ENCODE data around the gene RAB20.
"Not testable (repeated sequence)": the region's sequence is repeated elsewhere in the genome, so short reads cannot be mapped to it uniquely, and the experiment has no call there.

Gene RAB20

DNA sequence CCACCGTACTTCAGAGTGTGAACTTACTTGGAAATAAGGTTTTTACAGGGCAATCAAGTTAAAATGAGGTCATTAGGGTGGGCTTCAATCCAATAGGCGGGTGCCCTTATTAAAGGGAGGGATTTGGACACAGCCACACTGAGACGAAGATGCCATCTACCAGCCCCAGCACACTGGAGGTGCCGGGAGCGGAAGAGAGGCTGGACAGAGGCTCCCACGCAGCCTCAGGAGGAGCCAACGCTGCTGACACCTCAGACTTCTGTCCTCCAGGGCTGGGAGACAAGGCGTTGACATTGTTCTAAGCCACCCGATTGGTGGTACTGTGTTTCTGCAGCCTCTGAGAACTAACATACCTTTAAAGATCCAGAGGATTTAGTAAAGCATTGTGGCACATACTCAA is 12.6 kb upstream of the RAB20 start:
- no peak for DNase-seq

DNA sequence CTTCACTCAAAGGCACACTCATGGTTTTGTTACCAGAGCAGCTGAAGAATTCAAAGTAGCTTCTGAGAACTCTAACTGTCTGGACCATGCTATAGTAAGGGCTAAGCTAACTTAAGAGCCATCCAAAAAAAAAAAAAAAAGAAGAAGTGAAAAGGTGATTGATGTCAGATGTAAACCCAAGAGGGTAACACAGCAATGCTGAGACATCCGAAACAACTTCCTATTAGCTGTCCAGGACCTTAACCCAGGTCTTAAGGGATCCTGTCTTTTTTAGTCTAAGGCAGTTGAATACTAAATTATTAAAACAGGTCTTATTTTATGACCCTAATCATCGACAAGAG is 11.2 kb upstream of the RAB20 start:
- no peak for DNase-seq

- DNase-seq = no peak
Observed at GRCh38 chr13:110571896-110572777, 10.6 kb upstream of the RAB20 start.

DNA sequence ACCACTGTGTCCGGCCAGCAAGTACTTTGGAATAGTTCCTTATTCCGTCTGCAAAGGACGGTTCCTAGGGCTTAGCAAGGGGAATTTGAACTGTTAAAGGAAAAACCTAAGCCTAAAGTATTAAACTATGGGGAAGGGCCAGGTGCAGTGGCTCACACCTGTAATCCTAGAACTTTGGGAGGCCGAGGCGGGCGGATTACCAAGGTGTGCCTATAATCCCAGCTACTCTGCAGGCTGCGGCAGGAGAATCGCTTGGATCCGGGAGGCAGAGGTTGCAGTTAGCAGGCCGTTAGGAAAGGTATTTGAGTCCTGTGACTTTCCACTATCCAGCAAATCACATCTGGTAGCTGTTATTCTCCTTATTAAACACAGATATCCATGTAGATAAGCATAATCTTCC is 9.4 kb upstream of the RAB20 start:
- DNase-seq = no peak

DNA sequence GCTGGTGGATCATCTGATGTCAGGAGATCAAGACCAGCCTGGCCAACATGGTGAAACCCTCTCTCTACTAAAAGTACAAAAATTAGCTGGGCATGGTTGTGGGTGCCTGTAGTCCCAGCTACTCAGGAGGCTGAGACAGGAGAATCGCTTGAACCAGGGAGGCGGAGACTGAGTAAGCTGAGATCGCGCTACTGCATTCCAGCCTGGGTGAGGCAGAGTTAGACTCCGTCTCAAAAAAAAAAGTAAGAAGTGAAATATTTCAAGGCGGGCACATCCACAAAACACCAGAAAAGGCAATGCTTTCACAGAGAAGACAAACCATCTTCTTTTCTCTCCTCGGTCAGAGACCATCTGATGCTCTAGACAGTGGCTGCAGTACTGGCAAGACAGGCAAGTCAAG is 8.4 kb upstream of the RAB20 start:
- DNase-seq = not testable (repeated sequence)

DNA sequence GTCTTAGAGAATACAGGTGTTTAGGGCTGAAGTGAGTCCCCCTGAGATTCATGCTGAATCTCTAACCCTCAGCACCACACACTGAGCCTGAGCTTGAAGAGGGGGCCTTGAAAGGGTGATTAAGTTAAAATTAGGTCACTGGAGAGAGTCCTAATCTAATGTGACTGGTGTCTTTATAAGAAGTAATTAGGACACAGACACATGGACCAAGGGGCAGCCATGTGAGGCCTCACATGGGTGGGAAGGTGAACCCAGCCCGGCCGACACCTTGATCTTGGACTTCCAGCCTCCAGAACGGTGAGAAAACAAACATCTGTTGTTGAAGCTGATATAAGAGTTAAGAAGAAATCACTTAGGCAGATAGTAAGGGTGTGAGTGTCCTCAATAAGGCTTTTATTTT is 7.1 kb upstream of the RAB20 start:
- DNase-seq = no peak

DNA sequence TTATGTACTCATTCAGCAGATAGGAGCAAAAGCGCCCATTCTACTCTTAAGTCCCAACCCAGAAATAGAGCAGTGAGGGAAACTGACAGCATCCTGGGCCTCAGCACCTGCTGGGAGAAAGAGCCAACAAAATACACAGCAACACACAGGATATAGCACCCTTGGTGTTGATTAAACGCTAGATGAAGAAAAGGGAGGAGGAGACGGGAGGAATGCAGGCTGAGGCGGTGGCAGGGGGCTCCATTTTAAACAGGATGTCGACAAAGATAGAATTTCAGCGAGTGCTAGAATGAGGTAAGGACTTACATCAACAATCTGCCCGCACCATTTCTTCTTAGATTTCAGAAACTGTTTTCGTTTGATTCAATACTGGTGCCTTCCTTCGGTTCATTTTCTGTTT is 4.6 kb upstream of the RAB20 start:
- no peak for DNase-seq

- no peak for DNase-seq
Observed at GRCh38 chr13:110565296-110565695, 3.8 kb upstream of the RAB20 start.

GRCh38 chr13:110564472-110564985 is 3.0 kb upstream of the RAB20 start:
- DNase-seq = no peak

GRCh38 chr13:110563463-110563774 is 1.9 kb upstream of the RAB20 start:
- DNase-seq = no peak

GRCh38 chr13:110562696-110563462 is 1.4 kb upstream of the RAB20 start:
- DNase-seq = no peak

- no peak for DNase-seq
Observed at GRCh38 chr13:110562036-110562597, 595 bp upstream of the RAB20 start.

GRCh38 chr13:110560601-110561343 is 750 bp downstream of the RAB20 start:
- DNase-seq = no peak

DNA sequence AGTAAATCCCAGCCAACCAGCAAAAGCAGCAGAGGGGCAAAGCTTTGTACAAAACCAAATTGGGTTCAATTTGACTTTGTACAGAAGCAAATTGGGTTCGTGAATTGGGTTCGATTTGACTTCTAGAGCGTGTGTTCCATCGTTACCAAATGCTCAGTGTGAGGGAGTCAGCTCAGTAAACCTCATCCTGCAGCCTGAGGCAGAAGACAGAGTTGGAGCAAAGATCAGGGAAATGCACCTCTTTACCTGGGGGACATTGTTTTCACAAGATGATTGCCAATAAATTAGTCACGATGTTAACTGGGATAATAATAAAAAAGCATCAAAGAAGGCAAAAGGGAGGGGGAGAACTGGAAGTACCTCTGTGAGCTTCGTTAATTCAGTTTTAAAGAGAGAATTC is 1.5 kb downstream of the RAB20 start:
- no peak for DNase-seq

DNA sequence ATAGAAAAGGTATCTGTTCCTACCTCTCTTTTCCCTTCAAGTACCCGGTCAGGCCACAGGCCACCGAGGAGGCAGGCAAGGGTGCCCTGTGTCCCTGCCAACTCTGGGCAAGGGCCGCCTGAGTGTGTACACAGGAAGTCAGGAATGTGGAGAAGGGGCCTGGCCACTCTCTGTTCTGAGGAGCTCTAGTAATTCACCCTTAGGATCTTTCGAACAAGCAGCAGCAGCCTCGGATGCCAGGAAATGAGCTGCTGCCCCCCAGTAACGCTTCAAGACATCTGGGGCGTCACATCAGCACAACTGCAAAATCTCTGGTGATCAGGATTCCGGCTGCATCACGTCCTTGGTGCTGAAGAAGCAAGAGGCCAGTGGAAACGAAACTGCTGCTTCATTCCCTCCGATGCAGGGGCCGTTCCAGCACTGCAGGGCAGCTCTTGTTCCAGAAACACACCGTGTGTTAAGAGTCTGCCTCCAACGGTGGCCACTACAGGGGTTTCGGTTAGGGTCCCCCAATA is 2.0 kb downstream of the RAB20 start:
- no peak for DNase-seq

- DNase-seq = no peak
Observed at GRCh38 chr13:110557610-110558305, 3.8 kb downstream of the RAB20 start.

- DNase-seq = no peak
Observed at GRCh38 chr13:110557082-110557481, 4.4 kb downstream of the RAB20 start.

GRCh38 chr13:110556224-110556606 is 5.3 kb downstream of the RAB20 start:
- no peak for DNase-seq

- DNase-seq = no peak
Observed at GRCh38 chr13:110555601-110556223, 5.8 kb downstream of the RAB20 start.

DNA sequence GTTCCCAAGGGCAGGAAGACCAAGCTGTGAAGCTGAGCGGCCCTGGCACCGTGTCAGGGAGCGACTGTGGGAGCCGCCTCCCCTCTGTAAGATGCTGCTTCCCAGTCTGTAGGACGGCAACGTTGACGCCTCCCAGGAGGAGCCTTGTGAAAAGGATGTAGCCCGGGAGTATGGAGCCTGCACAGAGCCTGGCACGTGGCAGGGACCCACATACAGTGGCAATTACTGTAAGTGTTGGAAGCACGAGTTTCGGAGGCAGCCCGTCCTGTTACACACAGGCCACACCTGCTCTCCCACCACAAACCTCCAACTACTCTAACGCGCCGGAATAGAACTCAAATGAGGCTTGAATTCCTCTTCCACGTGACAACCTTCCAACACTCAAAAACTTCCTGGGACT is 6.6 kb downstream of the RAB20 start:
- DNase-seq = no peak

- no peak for DNase-seq
Observed at GRCh38 chr13:110554227-110554836, 7.2 kb downstream of the RAB20 start.

- DNase-seq = no peak
Observed at GRCh38 chr13:110553417-110553816, 8.1 kb downstream of the RAB20 start.

Measured in NCI-H1417 treated with DMSO at 0.1 percent for 48 hours (cell line).